Measurements from ENCODE around the gene MCUR1.

Gene MCUR1

GRCh38 chr6:13825871-13826270 lies 11.5 kb upstream of the MCUR1 start:
- TF ChIP-seq CTCF (IDR thresholded peaks at IDR 0.05): no peak
- TF ChIP-seq ZFX (IDR thresholded peaks at IDR 0.05; ENCODE audit: borderline replicate concordance): no peak
- no peak overlapping the region for H3K27ac ChIP-seq

GRCh38 chr6:13818341-13818740 lies 4.0 kb upstream of the MCUR1 start:
- TF ChIP-seq CTCF (IDR thresholded peaks at IDR 0.05) (no peak), ZFX (IDR thresholded peaks at IDR 0.05; ENCODE audit: borderline replicate concordance) (no peak)

GRCh38 chr6:13814938-13815575 lies 700 bp upstream of the MCUR1 start:
- TF ChIP-seq CTCF (IDR thresholded peaks at IDR 0.05): no peak
- TF ChIP-seq ZFX (IDR thresholded peaks at IDR 0.05; ENCODE audit: borderline replicate concordance): no peak
- peak overlapping the region; percentile 91 for H3K27ac ChIP-seq

More at GRCh38 chr6:13818341-13818740, 4.0 kb upstream of the MCUR1 start:
- no peak overlapping the region for H3K27ac ChIP-seq

- TF ChIP-seq ZFX (IDR thresholded peaks at IDR 0.05; ENCODE audit: borderline replicate concordance): no peak
- TF ChIP-seq CTCF (IDR thresholded peaks at IDR 0.05): no peak
- H3K27ac ChIP-seq: peak overlapping the region; percentile 91
Observed at GRCh38 chr6:13813621-13814175, 659 bp downstream of the MCUR1 start.

GRCh38 chr6:13813026-13813425 lies 1.3 kb downstream of the MCUR1 start:
- peak overlapping the region; percentile 91 for H3K27ac ChIP-seq
- TF ChIP-seq ZFX (IDR thresholded peaks at IDR 0.05; ENCODE audit: borderline replicate concordance): no peak
- TF ChIP-seq CTCF (IDR thresholded peaks at IDR 0.05): no peak

GRCh38 chr6:13812359-13812642 lies 2.1 kb downstream of the MCUR1 start:
- no peak for TF ChIP-seq CTCF (IDR thresholded peaks at IDR 0.05)
- no peak for TF ChIP-seq ZFX (IDR thresholded peaks at IDR 0.05; ENCODE audit: borderline replicate concordance)
- no peak overlapping the region for H3K27ac ChIP-seq

- no peak overlapping the region for H3K27ac ChIP-seq
Observed at GRCh38 chr6:13811627-13812358, 2.6 kb downstream of the MCUR1 start.

More at GRCh38 chr6:13811627-13812358, 2.6 kb downstream of the MCUR1 start:
- TF ChIP-seq ZFX (IDR thresholded peaks at IDR 0.05; ENCODE audit: borderline replicate concordance) (no peak), CTCF (IDR thresholded peaks at IDR 0.05) (no peak)

All from 22Rv1 (cell line).